Prostate gland (tissue), 2 donors: ENCODE measurements around the gene CFAP221. TPM values are rescaled to one million over a fixed set of nuclear protein-coding genes. Genes with fewer than 3 reads are reported as not detected.

Experiments
- DNase-seq: peaks from one replicate; pipeline ENCODE4 v3.0.0-alpha.2; 2019; ENCODE audit warnings: low spot score
- H3K27ac ChIP-seq, 2 donors: fragments of 200-600 bp; sonication (generic); 2 replicates each; pipeline ENCODE4 v1.5.1; 2017 to 2019
- H3K27me3 ChIP-seq: fragments of 200-600 bp; sonication (generic); replicated peaks from 2 replicates; pipeline ENCODE4 v1.5.1; 2019; ENCODE audit not compliant: insufficient read depth
- H3K36me3 ChIP-seq, 2 donors: fragments of 200-600 bp; sonication (generic); 1 replicate in 1 of 2; 2 replicates in 1 of 2; pipeline versions ENCODE4 v1.5.1 to v1.8.1; 2017 to 2019
- H3K4me1 ChIP-seq: fragments of 200-600 bp; sonication (generic); replicated peaks from 2 replicates; pipeline ENCODE4 v1.5.1; 2019
- H3K4me3 ChIP-seq, 2 donors: fragments of 200-600 bp; sonication (generic); 2 replicates each; pipeline ENCODE4 v1.5.1; 2017 to 2019
- H3K9me3 ChIP-seq: fragments of 200-600 bp; sonication (generic); 2 replicates; pipeline ENCODE4 v1.5.1; 2017
- POLR2A ChIP-seq: fragments of 450-650 bp; IDR thresholded peaks from one replicate; pipeline ENCODE4 v1.6.1; 2016; ENCODE audit warnings: antibody characterized with exemption, mild to moderate bottlenecking
- POLR2AphosphoS5 ChIP-seq: sonication (generic); formaldehyde crosslinking; IDR thresholded peaks from one replicate; pipeline ENCODE4 v1.6.1; 2017; ENCODE audit warnings: antibody characterized with exemption
- WGBS: methylation state at CpG from one replicate; pipeline ENCODE4 v1.1.5; 2018; 5-methylcytosine and 5-hydroxymethylcytosine counted together
- intact Hi-C: fragments of 100-400 bp; cut with DNase I; formaldehyde crosslinking; loops from one replicate; pipeline ENCODE4 v1.14.2; 2022
- total RNA-seq, 2 donors: library from RNA; depleted of rRNA; stranded (reverse); fragments of >200 nt; gene quantifications; one replicate each; pipeline ENCODE4 v1.1.0, GENCODE V29; 2016
- TF ChIP-seq, protein P1 (sequence below), 4 experiments: fragments of 200-600 bp in 2 of 4; fragments of 450-650 bp in 2 of 4; sonication (generic) in 2 of 4; IDR thresholded peaks; 1 replicate in 3 of 4; 2 replicates in 1 of 4; pipeline ENCODE4 v1.5.1; 2016 to 2019; ENCODE audit warnings: antibody characterized with exemption in 4 of 4, mild to moderate bottlenecking in 2 of 4, moderate library complexity in 2 of 4

The CFAP221 gene
- total RNA-seq, 2 donors from 2014 or later = 18.3 TPM; not detected in 1

DNA sequence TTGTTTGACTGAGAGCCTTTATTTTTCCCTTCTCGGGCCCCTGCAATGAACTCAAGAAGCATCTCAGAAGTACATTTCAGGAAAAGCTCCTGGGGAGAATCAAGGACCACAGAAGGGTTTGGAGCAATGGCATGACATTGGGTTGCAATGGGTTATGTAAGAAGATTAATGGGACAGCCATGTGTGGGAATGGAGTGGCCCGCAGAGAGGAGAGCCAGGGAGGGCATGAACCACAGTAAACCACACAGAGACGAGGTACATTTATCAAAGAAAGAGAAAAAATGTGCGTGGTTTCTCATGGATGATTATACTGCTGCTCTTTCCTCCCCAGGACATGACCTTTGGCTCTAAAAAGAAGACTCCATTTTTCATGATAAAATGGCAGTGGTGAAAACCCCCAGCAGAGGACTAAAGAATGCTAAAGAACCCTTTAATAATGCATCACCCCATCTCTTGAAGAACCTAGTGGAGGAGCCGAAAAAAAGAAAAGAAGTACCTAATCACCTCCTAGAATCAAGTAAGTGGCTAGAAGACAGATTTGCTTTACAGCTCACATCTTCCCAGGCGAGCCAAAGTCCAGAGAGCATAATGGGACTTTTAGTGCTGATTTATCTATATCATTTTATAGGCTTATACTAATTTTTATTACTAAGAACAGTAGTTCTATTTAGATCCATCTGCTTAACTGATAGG, 1.7 kb downstream of the CFAP221 start:
- H3K4me3 ChIP-seq = no peak overlapping the region
- intact Hi-C loops = no loop called here
- TF ChIP-seq, protein P1, sequence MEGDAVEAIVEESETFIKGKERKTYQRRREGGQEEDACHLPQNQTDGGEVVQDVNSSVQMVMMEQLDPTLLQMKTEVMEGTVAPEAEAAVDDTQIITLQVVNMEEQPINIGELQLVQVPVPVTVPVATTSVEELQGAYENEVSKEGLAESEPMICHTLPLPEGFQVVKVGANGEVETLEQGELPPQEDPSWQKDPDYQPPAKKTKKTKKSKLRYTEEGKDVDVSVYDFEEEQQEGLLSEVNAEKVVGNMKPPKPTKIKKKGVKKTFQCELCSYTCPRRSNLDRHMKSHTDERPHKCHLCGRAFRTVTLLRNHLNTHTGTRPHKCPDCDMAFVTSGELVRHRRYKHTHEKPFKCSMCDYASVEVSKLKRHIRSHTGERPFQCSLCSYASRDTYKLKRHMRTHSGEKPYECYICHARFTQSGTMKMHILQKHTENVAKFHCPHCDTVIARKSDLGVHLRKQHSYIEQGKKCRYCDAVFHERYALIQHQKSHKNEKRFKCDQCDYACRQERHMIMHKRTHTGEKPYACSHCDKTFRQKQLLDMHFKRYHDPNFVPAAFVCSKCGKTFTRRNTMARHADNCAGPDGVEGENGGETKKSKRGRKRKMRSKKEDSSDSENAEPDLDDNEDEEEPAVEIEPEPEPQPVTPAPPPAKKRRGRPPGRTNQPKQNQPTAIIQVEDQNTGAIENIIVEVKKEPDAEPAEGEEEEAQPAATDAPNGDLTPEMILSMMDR (IDR thresholded peaks at IDR 0.05) = no peak
- TF ChIP-seq POLR2AphosphoS5 (no peak), POLR2A (no peak)
- no peak overlapping the region for H3K27ac ChIP-seq
- H3K36me3 ChIP-seq = no peaks in the 10 kb centered on the region
- no peak for DNase-seq
- no peaks in the 10 kb centered on the region for H3K9me3 ChIP-seq
- H3K27me3 ChIP-seq = peaks cover 2% of the 10 kb centered on the region
- H3K4me1 ChIP-seq = no peaks in the 10 kb centered on the region
- 71% methylated on average over 6 of the region's 6 CpGs for whole genome bisulfite sequencing

DNA sequence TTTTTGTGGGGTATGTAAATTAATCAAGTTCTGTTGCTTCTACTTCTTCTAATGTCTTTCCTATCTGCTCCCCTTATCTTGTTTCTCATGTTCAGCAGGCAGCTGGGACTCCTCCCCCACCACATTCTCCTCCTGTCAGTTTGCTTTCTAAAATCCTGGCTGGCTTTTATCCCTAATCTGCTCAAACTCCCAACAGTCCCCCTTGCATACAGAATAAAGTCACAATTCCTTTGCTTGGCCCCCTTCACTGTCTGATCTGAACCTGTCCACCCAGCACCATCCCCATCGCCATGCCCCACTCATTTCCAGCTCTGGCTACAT, 2.2 kb downstream of the CFAP221 start:
- Histone ChIP-seq H3K27ac (no peak overlapping the region), H3K4me1 (no peaks in the 10 kb centered on the region), H3K27me3 (peaks cover 2% of the 10 kb centered on the region), H3K4me3 (no peak overlapping the region), H3K36me3 (no peaks in the 10 kb centered on the region), H3K9me3 (no peaks in the 10 kb centered on the region)
- 88% methylated on average over 1 of the region's 1 CpG for WGBS
- no peak for DNase-seq
- TF ChIP-seq POLR2AphosphoS5 (no peak), POLR2A (no peak)
- TF ChIP-seq, protein P1 (IDR thresholded peaks at IDR 0.05) = no peak
- intact Hi-C loops = no loop called here

DNA sequence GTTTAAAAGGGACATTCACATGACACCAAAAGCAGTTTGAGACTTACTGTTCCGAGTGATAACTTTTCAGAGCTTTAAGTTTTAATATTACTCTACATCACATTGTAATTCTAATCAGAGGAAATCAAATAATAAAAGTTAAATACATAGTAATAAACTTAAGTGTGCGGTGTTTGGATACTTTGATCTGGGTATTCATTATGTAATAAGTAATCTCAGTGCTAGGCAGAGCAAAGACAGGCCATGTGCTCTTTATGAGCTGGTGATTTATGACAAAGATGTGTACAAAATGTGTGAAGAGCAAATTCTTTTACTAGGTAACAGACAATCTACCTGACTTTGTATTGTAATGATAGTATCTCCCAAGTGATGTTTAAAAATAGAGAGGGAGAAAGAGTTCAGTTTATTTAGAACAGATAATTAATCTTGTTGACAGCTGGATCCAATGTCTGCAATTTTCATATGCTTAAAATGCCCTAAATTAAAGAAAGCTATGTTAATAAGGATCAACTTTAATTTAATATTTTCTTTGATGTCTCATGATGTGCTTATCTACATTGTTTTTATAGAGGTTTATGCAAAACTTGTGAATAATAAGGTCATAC, 4.4 kb downstream of the CFAP221 start:
- DNase-seq = no peak
- intact Hi-C loops = no loop called here
- WGBS = 16% methylated on average over 2 of the region's 2 CpGs
- Histone ChIP-seq H3K4me1 (no peaks in the 10 kb centered on the region), H3K36me3 (no peaks in the 10 kb centered on the region), H3K9me3 (no peaks in the 10 kb centered on the region), H3K4me3 (no peak overlapping the region), H3K27me3 (no peaks in the 10 kb centered on the region), H3K27ac (no peak overlapping the region)
- TF ChIP-seq POLR2AphosphoS5 = no peak
- no peak for TF ChIP-seq POLR2A
- TF ChIP-seq, protein P1 (IDR thresholded peaks at IDR 0.05) = no peak

DNA sequence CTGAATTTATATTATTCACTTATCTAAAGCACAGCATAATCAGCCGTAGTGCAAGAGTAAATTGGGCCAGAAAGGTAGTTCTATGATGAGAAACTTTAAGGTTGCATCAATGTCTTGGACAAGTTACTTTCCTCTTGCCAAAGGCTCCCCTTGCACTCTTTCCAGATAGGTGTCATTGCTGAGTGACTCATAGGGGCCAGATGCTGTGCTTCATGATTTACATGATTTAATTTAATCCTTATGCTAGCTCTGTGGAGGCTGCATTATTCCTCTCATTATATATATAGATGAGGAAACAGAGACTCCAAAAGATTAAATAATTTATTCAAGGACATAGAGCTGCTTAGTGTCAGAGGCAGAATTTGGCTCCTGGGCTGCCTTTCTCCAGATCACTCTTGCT, 5.0 kb downstream of the CFAP221 start:
- no peak for TF ChIP-seq POLR2A
- TF ChIP-seq POLR2AphosphoS5 = no peak
- TF ChIP-seq, protein P1 (IDR thresholded peaks at IDR 0.05) = no peak
- Histone ChIP-seq H3K27me3 (no peaks in the 10 kb centered on the region), H3K4me3 (no peak overlapping the region), H3K9me3 (no peaks in the 10 kb centered on the region), H3K36me3 (no peaks in the 10 kb centered on the region), H3K27ac (no peak overlapping the region), H3K4me1 (no peaks in the 10 kb centered on the region)
- intact Hi-C loops = no loop called here
- WGBS = 36% methylated on average over 1 of the region's 1 CpG
- no peak for DNase-seq

DNA sequence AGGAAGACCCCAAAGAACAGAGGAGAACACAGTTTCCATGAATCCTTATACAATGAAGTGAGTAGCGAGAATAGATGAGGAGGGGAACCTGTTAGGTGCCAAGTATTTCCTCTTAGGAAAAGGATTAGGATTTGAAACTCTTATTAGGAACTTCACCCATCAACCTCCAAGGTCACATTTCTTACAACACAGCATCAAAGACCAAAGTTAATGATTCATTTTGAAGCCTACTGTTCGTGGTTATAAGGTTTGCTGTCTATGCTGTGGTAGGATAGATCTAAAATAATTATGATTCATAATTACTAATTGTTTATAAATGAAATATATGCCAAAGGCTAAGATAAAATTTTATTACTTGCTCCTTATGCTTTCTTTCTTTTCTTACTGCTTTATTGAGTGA, 6.1 kb downstream of the CFAP221 start:
- Histone ChIP-seq H3K27me3 (no peaks in the 10 kb centered on the region), H3K36me3 (no peaks in the 10 kb centered on the region), H3K4me3 (no peak overlapping the region), H3K9me3 (no peaks in the 10 kb centered on the region), H3K27ac (no peak overlapping the region), H3K4me1 (no peaks in the 10 kb centered on the region)
- DNase-seq = no peak
- intact Hi-C loops = no loop called here
- TF ChIP-seq POLR2AphosphoS5 (no peak), POLR2A (no peak)
- TF ChIP-seq, protein P1 (IDR thresholded peaks at IDR 0.05) = no peak
- WGBS = 69% methylated on average over 2 of the region's 2 CpGs
